Upper lobe of left lung (tissue), 6 donors: ENCODE measurements around the gene CELF3. TPM values are rescaled to one million over a fixed set of nuclear protein-coding genes. Genes with fewer than 3 reads are reported as not detected.

Experiments used
- ATAC-seq, 2 donors: fragments of 200-7000 bp; cut with Tn5 transposase; one replicate each; pipeline ENCODE4 v1.9.1; 2022; ENCODE audit warnings: mild to moderate bottlenecking in 2 of 2, moderate library complexity in 2 of 2; ENCODE audit not compliant: low FRiP score in 2 of 2
- DNase-seq, 2 donors: peaks; one replicate each; pipeline ENCODE4 v3.0.0-alpha.2; 2019 to 2020
- H3K27ac ChIP-seq, 4 donors: fragments of 200-600 bp; sonication (generic); one replicate each; pipeline ENCODE4 v1.5.1; 2016 to 2019
- H3K27me3 ChIP-seq, 4 donors: fragments of 200-600 bp; sonication (generic); one replicate each; pipeline ENCODE4 v1.5.1; 2017 to 2019
- H3K36me3 ChIP-seq, 4 donors: fragments of 200-600 bp; sonication (generic); one replicate each; pipeline ENCODE4 v1.5.1; 2016 to 2019
- H3K4me1 ChIP-seq, 4 donors: fragments of 200-600 bp; sonication (generic); one replicate each; pipeline ENCODE4 v1.5.1; 2018 to 2019
- H3K4me3 ChIP-seq, 4 donors: fragments of 200-600 bp; sonication (generic); one replicate each; pipeline ENCODE4 v1.5.1; 2017 to 2019; ENCODE audit warnings: mild to moderate bottlenecking in 2 of 4, moderate library complexity in 1 of 4
- H3K9me3 ChIP-seq, 4 donors: fragments of 200-600 bp; sonication (generic); one replicate each; pipeline ENCODE4 v1.5.1; 2018 to 2019
- EP300 ChIP-seq, 4 donors: sonication (generic); formaldehyde crosslinking; IDR thresholded peaks; one replicate each; pipeline ENCODE4 v1.5.1; 2017; ENCODE audit warnings: antibody characterized with exemption in 4 of 4, control low read depth in 2 of 4
- POLR2A ChIP-seq, 4 donors: fragments of 450-650 bp; IDR thresholded peaks; one replicate each; pipeline ENCODE4 v1.5.1; 2016 to 2017; ENCODE audit warnings: antibody characterized with exemption in 4 of 4, mild to moderate bottlenecking in 2 of 4
- POLR2AphosphoS5 ChIP-seq, 2 donors: sonication (generic); formaldehyde crosslinking; IDR thresholded peaks; one replicate each; pipeline ENCODE4 v1.5.1; 2017; ENCODE audit warnings: antibody characterized with exemption in 2 of 2
- WGBS, 2 donors: methylation state at CpG; one replicate each; pipeline ENCODE4 v1.1.5; 2017 to 2018; 5-methylcytosine and 5-hydroxymethylcytosine counted together
- total RNA-seq, 6 donors: library from RNA; depleted of rRNA in 4 of 6; stranded (reverse); fragments of >200 nt in 4 of 6; gene quantifications; one replicate each; pipeline versions ENCODE4 v1.1.0 to v1.2.1, GENCODE V29; 2016 to 2021
- TF ChIP-seq, protein P1 (sequence below), 6 experiments: fragments of 450-650 bp in 4 of 6; fragments of 200-600 bp in 2 of 6; sonication (generic) in 2 of 6; IDR thresholded peaks; one replicate each; pipeline ENCODE4 v1.5.1; 2016 to 2019; ENCODE audit warnings: antibody characterized with exemption in 6 of 6
- donor health status: DM: no; HTN: no; CAD: no; lungs with moderate emphysema.
- donor health status: DM: no; HTN: yes; CAD: no; lungs with severe emphysema.

The CELF3 gene
- total RNA-seq, 6 donors from 2014 or later = 0.13 TPM; not detected in 5

GRCh38 chr1:151759241-151759640 is 42.6 kb upstream of the CELF3 start:
- H3K27ac ChIP-seq = no peak overlapping the region
- H3K36me3 ChIP-seq = peaks cover 0 to 50% (median 33%) of the 10 kb centered on the region in 4 donors
- peaks cover 0 to 15% (median 9%) of the 10 kb centered on the region in 4 donors for H3K4me1 ChIP-seq
- no peaks in the 10 kb centered on the region for H3K9me3 ChIP-seq
- TF ChIP-seq POLR2AphosphoS5 (IDR thresholded peaks at IDR 0.05) (no peak), POLR2A (IDR thresholded peaks at IDR 0.05) (no peak), EP300 (IDR thresholded peaks at IDR 0.05) (no peak)
- TF ChIP-seq, protein P1, sequence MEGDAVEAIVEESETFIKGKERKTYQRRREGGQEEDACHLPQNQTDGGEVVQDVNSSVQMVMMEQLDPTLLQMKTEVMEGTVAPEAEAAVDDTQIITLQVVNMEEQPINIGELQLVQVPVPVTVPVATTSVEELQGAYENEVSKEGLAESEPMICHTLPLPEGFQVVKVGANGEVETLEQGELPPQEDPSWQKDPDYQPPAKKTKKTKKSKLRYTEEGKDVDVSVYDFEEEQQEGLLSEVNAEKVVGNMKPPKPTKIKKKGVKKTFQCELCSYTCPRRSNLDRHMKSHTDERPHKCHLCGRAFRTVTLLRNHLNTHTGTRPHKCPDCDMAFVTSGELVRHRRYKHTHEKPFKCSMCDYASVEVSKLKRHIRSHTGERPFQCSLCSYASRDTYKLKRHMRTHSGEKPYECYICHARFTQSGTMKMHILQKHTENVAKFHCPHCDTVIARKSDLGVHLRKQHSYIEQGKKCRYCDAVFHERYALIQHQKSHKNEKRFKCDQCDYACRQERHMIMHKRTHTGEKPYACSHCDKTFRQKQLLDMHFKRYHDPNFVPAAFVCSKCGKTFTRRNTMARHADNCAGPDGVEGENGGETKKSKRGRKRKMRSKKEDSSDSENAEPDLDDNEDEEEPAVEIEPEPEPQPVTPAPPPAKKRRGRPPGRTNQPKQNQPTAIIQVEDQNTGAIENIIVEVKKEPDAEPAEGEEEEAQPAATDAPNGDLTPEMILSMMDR (IDR thresholded peaks at IDR 0.05) = no peak
- DNase-seq (no peak), ATAC-seq (no peak)
- H3K27me3 ChIP-seq = no peaks in the 10 kb centered on the region
- no peak overlapping the region for H3K4me3 ChIP-seq

- TF ChIP-seq EP300 (IDR thresholded peaks at IDR 0.05) (no peak), POLR2A (IDR thresholded peaks at IDR 0.05) (no peak), POLR2AphosphoS5 (IDR thresholded peaks at IDR 0.05) (no peak)
- TF ChIP-seq, protein P1 (IDR thresholded peaks at IDR 0.05) = no peak
- Histone ChIP-seq H3K4me1 (no peaks in the 10 kb centered on the region), H3K36me3 (peaks cover 0 to 41% (median 25%) of the 10 kb centered on the region in 4 donors), H3K9me3 (no peaks in the 10 kb centered on the region), H3K27me3 (no peaks in the 10 kb centered on the region), H3K4me3 (no peak overlapping the region), H3K27ac (no peak overlapping the region)
- ATAC-seq (no peak), DNase-seq (no peak)
- WGBS, 2 donors = 57 to 88% methylated on average over 1 of the region's 1 CpG
Measured at GRCh38 chr1:151756291-151756690, 39.7 kb upstream of the CELF3 start.

DNA sequence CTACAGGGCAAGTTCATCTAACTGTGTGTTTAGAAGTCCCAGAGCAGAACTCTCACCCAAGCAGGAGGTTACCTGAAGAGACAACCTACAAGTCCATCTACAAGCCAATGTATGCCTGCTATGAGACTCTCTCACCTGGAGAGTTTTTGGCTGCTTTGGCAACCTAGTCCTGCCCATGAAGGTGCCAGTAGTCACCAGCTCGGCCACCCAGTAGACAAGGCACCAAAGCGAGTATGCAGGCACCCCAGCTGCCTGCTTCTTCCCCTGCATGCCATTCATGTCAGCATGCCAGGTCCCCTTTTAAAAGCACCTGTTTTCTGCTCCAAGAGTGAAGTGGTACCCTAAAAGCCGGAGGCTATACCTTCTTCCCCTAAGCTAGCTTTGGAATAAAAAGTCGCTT is 24.9 kb upstream of the CELF3 start:
- ATAC-seq = no peak
- Histone ChIP-seq H3K27ac (no peak overlapping the region), H3K36me3 (no peaks in the 10 kb centered on the region), H3K4me3 (no peak overlapping the region), H3K4me1 (no peaks in the 10 kb centered on the region), H3K27me3 (no peaks in the 10 kb centered on the region), H3K9me3 (peaks cover 0 to 11% (median 0%) of the 10 kb centered on the region in 4 donors)
- TF ChIP-seq, protein P1 (IDR thresholded peaks at IDR 0.05) = no peak
- TF ChIP-seq POLR2A (IDR thresholded peaks at IDR 0.05) = no peak
- no peak for TF ChIP-seq EP300 (IDR thresholded peaks at IDR 0.05)
- no peak for TF ChIP-seq POLR2AphosphoS5 (IDR thresholded peaks at IDR 0.05)
- no peak for DNase-seq
- 85 to 89% methylated on average over 4 of the region's 4 CpGs for WGBS, 2 donors

GRCh38 chr1:151739590-151740355 is 23.2 kb upstream of the CELF3 start:
- Histone ChIP-seq H3K9me3 (peaks cover 0 to 11% (median 0%) of the 10 kb centered on the region in 4 donors), H3K4me1 (no peaks in the 10 kb centered on the region), H3K27me3 (no peaks in the 10 kb centered on the region), H3K4me3 (no peak overlapping the region), H3K27ac (no peak overlapping the region), H3K36me3 (no peaks in the 10 kb centered on the region)
- DNase-seq = peak in 1 of 2 donors; percentile 37
- no peak for ATAC-seq
- no peak for TF ChIP-seq EP300 (IDR thresholded peaks at IDR 0.05)
- no peak for TF ChIP-seq POLR2AphosphoS5 (IDR thresholded peaks at IDR 0.05)
- TF ChIP-seq, protein P1 (IDR thresholded peaks at IDR 0.05) = no peak
- no peak for TF ChIP-seq POLR2A (IDR thresholded peaks at IDR 0.05)
- WGBS, 2 donors = 40 to 72% methylated on average over 3 of the region's 3 CpGs

DNA sequence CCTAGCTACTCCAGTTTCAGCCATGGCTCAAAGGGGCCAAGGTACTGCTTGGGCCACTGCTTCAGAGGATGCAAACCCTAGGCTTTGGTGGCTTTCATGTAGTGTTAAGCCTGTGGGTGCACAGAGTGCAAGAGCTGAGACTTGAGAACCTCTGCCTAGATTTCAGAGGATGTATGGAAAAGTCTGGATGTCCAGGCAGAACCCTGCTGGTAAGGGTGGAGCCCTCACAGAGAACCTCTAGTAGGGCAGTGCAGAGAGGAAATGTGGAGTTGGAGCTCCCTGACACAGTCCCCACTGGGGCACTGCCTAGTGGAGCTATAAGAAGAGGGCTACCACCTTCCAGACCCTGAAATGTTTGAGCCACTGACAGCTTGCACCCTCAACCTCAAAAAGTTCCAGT is 20.9 kb upstream of the CELF3 start:
- no peaks in the 10 kb centered on the region for H3K36me3 ChIP-seq
- no peak for ATAC-seq

More for the DNA sequence above, 20.9 kb upstream of the CELF3 start:
- Histone ChIP-seq H3K4me3 (no peak overlapping the region), H3K4me1 (no peaks in the 10 kb centered on the region), H3K27me3 (no peaks in the 10 kb centered on the region), H3K9me3 (peaks cover 0 to 11% (median 0%) of the 10 kb centered on the region in 4 donors), H3K27ac (no peak overlapping the region)
- no peak for TF ChIP-seq EP300 (IDR thresholded peaks at IDR 0.05)
- TF ChIP-seq, protein P1 (IDR thresholded peaks at IDR 0.05) = no peak
- no peak for TF ChIP-seq POLR2A (IDR thresholded peaks at IDR 0.05)
- no peak for TF ChIP-seq POLR2AphosphoS5 (IDR thresholded peaks at IDR 0.05)
- DNase-seq = no peak
